Ovary (tissue), 9 donors: ENCODE results near the gene ZNF362. TPM values are rescaled to one million over a fixed set of nuclear protein-coding genes. Genes with fewer than 3 reads are reported as not detected.
A peak's percentile ranks its signal among the peaks of the same experiment; 100 is the strongest.

ENCODE experiments used
- DNase-seq, 5 donors: peaks; one replicate each; pipeline ENCODE4 v3.0.0-alpha.2; 2019 to 2020
- H3K27ac ChIP-seq, 2 donors: fragments of 200-600 bp; one replicate each; pipeline versions ENCODE4 v1.5.1 to v1.8.0; 2019 to 2022
- H3K27me3 ChIP-seq: fragments of 200-600 bp; one replicate; pipeline ENCODE4 v1.8.0; 2022
- H3K36me3 ChIP-seq: fragments of 200-600 bp; sonication (generic); one replicate; pipeline ENCODE4 v1.5.1; 2019
- H3K4me1 ChIP-seq: one replicate; pipeline ENCODE4 v1.8.1; 2013; ENCODE audit warnings: mild to moderate bottlenecking, moderate library complexity; ENCODE audit not compliant: insufficient read depth
- H3K4me3 ChIP-seq: fragments of 200-600 bp; sonication (generic); one replicate; pipeline ENCODE4 v1.5.1; 2017
- H3K9me3 ChIP-seq, 2 donors: fragments of 200-600 bp in 1 of 2; sonication (generic) in 1 of 2; one replicate each; pipeline versions ENCODE4 v1.5.1 to v1.8.1; 2013 to 2019; ENCODE audit warnings: mild to moderate bottlenecking in 1 of 2, moderate library complexity in 1 of 2
- CTCF ChIP-seq, 3 donors: fragments of 450-650 bp in 2 of 3; fragments of 200-600 bp in 1 of 3; IDR thresholded peaks; one replicate each; pipeline versions ENCODE4 v1.5.1 to v1.8.0; 2016 to 2022; ENCODE audit warnings: antibody characterized with exemption in 3 of 3, mild to moderate bottlenecking in 1 of 3
- EP300 ChIP-seq: sonication (generic); formaldehyde crosslinking; IDR thresholded peaks from one replicate; pipeline ENCODE4 v1.6.1; 2017; ENCODE audit warnings: antibody characterized with exemption
- POLR2A ChIP-seq: fragments of 450-650 bp; IDR thresholded peaks from one replicate; pipeline ENCODE4 v1.6.1; 2017; ENCODE audit warnings: antibody characterized with exemption, mild to moderate bottlenecking, moderate library complexity
- WGBS, 3 donors: extraction: QIAGEN DNeasy Blood & Tissue Kit in 1 of 3; methylation state at CpG; one replicate each; pipeline versions ENCODE4 v1.1.5 to v1.1.7; 2013 to 2017; 5-methylcytosine and 5-hydroxymethylcytosine counted together
- intact Hi-C, 4 donors: fragments of 100-400 bp; cut with DNase I; formaldehyde crosslinking; loops; one replicate each; pipeline versions ENCODE4 v1.11.0 to v1.15.1; 2022 to 2023
- polyA plus RNA-seq, 2 donors: library from polyadenylated mRNA; stranded (reverse); fragments of 200-250 nt in 1 of 2; fragments of 350-450 nt in 1 of 2; fragmentation: Illumina TruSeq in 1 of 2; extraction: RNeasy Lipid Tissue Mini Kit (QIAGEN cat#74804) in 1 of 2; gene quantifications; one replicate each; pipeline ENCODE4 v1.2.3, GENCODE V29; 2013 to 2014
- total RNA-seq, 7 donors: library from RNA; depleted of rRNA in 2 of 7; stranded (reverse); fragments of >200 nt in 2 of 7; fragmentation: NEBNext Ultra II Directional in 3 of 7; extraction: Animal tissue kit (Norgen Biotek cat#: 25700) in 3 of 7; gene quantifications; one replicate each; pipeline versions ENCODE4 v1.1.0 to v1.2.4, GENCODE V29; 2016 to 2023
- donor health status: DM: no; HTN: no; CAD: no; lungs with moderate emphysema.
- donor health status: DM: no; HTN: no; CAD: no.
- donor health status: Bipolar disorder and iron deficiency.
- donor health status: DM: yes; HTN: yes; CAD: no.
- donor health status: DM: no; HTN: no; CAD: no.
- donor health status: DM: yes; HTN: yes; CAD: no.

Gene ZNF362
- total and polyA plus RNA-seq, 9 donors, result 8.2 to 52.6 (median 32.7) TPM

- TF ChIP-seq EP300 (no peak), POLR2A (no peak), CTCF (IDR thresholded peaks at IDR 0.05) (no peak)
- H3K9me3 ChIP-seq, result no peaks in the 10 kb centered on the region
- no peaks in the 10 kb centered on the region for H3K27me3 ChIP-seq
- WGBS, 3 donors, result 93 to 95% (median 93%) methylated on average over 37 to 45 of the region's 45 CpGs
- intact Hi-C loops, result no loop called here
- no peak overlapping the region for H3K4me3 ChIP-seq
- H3K36me3 ChIP-seq, result no peaks in the 10 kb centered on the region
- H3K4me1 ChIP-seq, result peaks cover 2% of the 10 kb centered on the region
- peak in 1 of 5 donors; percentile 29 for DNase-seq
- no peak overlapping the region for H3K27ac ChIP-seq
Observed at GRCh38 chr1:33275706-33276572, 19.6 kb downstream of the ZNF362 start.

GRCh38 chr1:33276573-33277298, 20.4 kb downstream of the ZNF362 start:
- H3K27ac ChIP-seq, result no peak overlapping the region
- TF ChIP-seq POLR2A (no peak), CTCF (IDR thresholded peaks at IDR 0.05) (no peak), EP300 (no peak)
- intact Hi-C loops, result no loop called here
- H3K27me3 ChIP-seq, result no peaks in the 10 kb centered on the region
- peaks cover 2% of the 10 kb centered on the region for H3K4me1 ChIP-seq
- H3K4me3 ChIP-seq, result no peak overlapping the region
- H3K9me3 ChIP-seq, result no peaks in the 10 kb centered on the region
- H3K36me3 ChIP-seq, result no peaks in the 10 kb centered on the region
- DNase-seq, result peak in 1 of 5 donors; percentile 11
- WGBS, 3 donors, result 84 to 88% (median 87%) methylated on average over 28 to 30 of the region's 30 CpGs

- Histone ChIP-seq H3K36me3 (no peaks in the 10 kb centered on the region), H3K27ac (no peak overlapping the region), H3K4me1 (peaks cover under 1% of the 10 kb centered on the region), H3K27me3 (no peaks in the 10 kb centered on the region), H3K9me3 (no peaks in the 10 kb centered on the region), H3K4me3 (no peak overlapping the region)
- TF ChIP-seq POLR2A, result no peak
- TF ChIP-seq CTCF (IDR thresholded peaks at IDR 0.05), result no peak
- no peak for TF ChIP-seq EP300
- peak in 1 of 5 donors; percentile 12 for DNase-seq
- 80 to 89% (median 89%) methylated on average over 11 of the region's 11 CpGs for WGBS, 3 donors
- intact Hi-C loops, result no loop called here
Observed at GRCh38 chr1:33277488-33278084, 21.3 kb downstream of the ZNF362 start.

- DNase-seq, result peak in 1 of 5 donors; percentile 30
- no peak overlapping the region for H3K4me3 ChIP-seq
- TF ChIP-seq POLR2A (no peak), CTCF (IDR thresholded peaks at IDR 0.05) (no peak), EP300 (no peak)
- H3K27me3 ChIP-seq, result no peaks in the 10 kb centered on the region
- no peaks in the 10 kb centered on the region for H3K9me3 ChIP-seq
- 88 to 95% (median 91%) methylated on average over 24 to 29 of the region's 29 CpGs for WGBS, 3 donors
- H3K27ac ChIP-seq, result no peak overlapping the region
- H3K36me3 ChIP-seq, result no peaks in the 10 kb centered on the region
- intact Hi-C loops, result no loop called here
- H3K4me1 ChIP-seq, result no peaks in the 10 kb centered on the region
Observed at GRCh38 chr1:33280091-33280661, 23.9 kb downstream of the ZNF362 start.
